ENCODE data around the gene BABAM2. TPM values are rescaled to one million over a fixed set of nuclear protein-coding genes. Genes with fewer than 3 reads are reported as not detected.

Gene BABAM2
- total and polyA plus RNA-seq, 2 of the 4 experiments (the other 2 are of a cell fraction), result 20.9 to 23.1 TPM

DNA sequence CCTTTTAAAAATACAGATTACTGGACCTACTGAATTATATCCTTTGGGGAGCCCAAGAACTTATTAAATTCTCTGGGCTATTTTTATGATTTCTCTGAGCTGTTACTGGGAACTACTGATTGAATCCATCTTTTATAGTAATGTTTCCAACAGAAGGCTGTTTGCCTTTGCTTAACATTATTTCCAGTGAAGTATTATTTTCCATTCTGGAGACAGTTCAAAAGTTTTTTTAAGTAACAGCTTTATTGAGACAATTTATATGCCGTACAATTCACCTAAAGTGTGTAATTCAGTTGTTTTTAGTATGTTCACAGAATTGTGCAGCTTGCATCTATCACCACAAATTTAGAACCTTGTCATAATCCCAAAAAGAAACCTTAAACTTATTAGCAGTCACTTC is 100.6 kb downstream of the BABAM2 start:
- no peak overlapping the region for H2AK9ac ChIP-seq (replicated peaks; ENCODE audit: low read depth, low read length, poor library complexity)
- no CpG with 5 or more reads among the region's 1 CpG for WGBS, 2 experiments (ENCODE audit: extremely low coverage in 2 of 2, insufficient read length in 1 of 2)
- TF ChIP-seq BHLHE40 (IDR thresholded peaks at IDR 0.05; ENCODE audit: low read depth, low read length), result no peak
- TF ChIP-seq, protein P1, sequence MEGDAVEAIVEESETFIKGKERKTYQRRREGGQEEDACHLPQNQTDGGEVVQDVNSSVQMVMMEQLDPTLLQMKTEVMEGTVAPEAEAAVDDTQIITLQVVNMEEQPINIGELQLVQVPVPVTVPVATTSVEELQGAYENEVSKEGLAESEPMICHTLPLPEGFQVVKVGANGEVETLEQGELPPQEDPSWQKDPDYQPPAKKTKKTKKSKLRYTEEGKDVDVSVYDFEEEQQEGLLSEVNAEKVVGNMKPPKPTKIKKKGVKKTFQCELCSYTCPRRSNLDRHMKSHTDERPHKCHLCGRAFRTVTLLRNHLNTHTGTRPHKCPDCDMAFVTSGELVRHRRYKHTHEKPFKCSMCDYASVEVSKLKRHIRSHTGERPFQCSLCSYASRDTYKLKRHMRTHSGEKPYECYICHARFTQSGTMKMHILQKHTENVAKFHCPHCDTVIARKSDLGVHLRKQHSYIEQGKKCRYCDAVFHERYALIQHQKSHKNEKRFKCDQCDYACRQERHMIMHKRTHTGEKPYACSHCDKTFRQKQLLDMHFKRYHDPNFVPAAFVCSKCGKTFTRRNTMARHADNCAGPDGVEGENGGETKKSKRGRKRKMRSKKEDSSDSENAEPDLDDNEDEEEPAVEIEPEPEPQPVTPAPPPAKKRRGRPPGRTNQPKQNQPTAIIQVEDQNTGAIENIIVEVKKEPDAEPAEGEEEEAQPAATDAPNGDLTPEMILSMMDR (conservative IDR thresholded peaks at IDR 0.05; ENCODE audit: low read depth, low read length), result no peak
- no peak overlapping the region for H4K91ac ChIP-seq (ENCODE audit: insufficient read depth, low read depth, low read length)
- no peak overlapping the region for H2AFZ ChIP-seq (replicated peaks; ENCODE audit: low read length, poor library complexity)
- dilution Hi-C loops (cut with HindIII; ENCODE audit: low sequenced_read_pairs, unreplicated experiment), result no loop called here
- H3K36me3 ChIP-seq (ENCODE audit: control insufficient read depth, insufficient read depth, low read length), result no peaks in the 10 kb centered on the region
- H3K56ac ChIP-seq (ENCODE audit: extremely low read depth, insufficient read depth, low read length), result no peak overlapping the region
- H4K20me1 ChIP-seq (ENCODE audit: insufficient read depth, low read length), result no peaks in the 10 kb centered on the region
- H2BK5ac ChIP-seq (ENCODE audit: low read depth, low read length, poor library complexity, severe bottlenecking), result no peak overlapping the region
- ChIA-PET POLR2A (ENCODE audit: unreplicated experiment) (no interaction called here), CTCF (no interaction called here)
- no peak for DNase-seq
- no peak overlapping the region for H4K5ac ChIP-seq (ENCODE audit: low read depth, low read length)
- H3K9me1 ChIP-seq (ENCODE audit: insufficient read depth, low read length), result peaks cover 5% of the 10 kb centered on the region
- in situ Hi-C loops (cut with MboI; ENCODE audit: low sequenced_read_pairs), result no loop called here
- intact Hi-C loops (cut with micrococcal nuclease), result no loop called here
- H3K23ac ChIP-seq (ENCODE audit: low read depth, low read length), result no peak overlapping the region
- H3K4me3 ChIP-seq (ENCODE audit: insufficient read depth, low read depth, low read length), result no peak overlapping the region
- no peak overlapping the region for H2BK20ac ChIP-seq (ENCODE audit: low read depth, low read length)
- H3K9ac ChIP-seq (ENCODE audit: low read depth, low read length), result no peak overlapping the region
- no peaks in the 10 kb centered on the region for H3K27me3 ChIP-seq (ENCODE audit: control insufficient read depth, insufficient read depth, low read length)
- H2AK5ac ChIP-seq (ENCODE audit: low read depth, low read length), result no peak overlapping the region
- H3K4me2 ChIP-seq (ENCODE audit: low read depth, low read length), result no peak overlapping the region
- H3K79me1 ChIP-seq (ENCODE audit: low read depth in 1 of 2, low read length in 2 of 2), result peaks cover 9 to 11% of the 10 kb centered on the region in 2 experiments; a peak in 3 of 4 replicates
- no peak overlapping the region for H2BK120ac ChIP-seq (ENCODE audit: low read depth, low read length)
- peaks cover 2% of the 10 kb centered on the region for H3K9me3 ChIP-seq (ENCODE audit: control insufficient read depth, insufficient read depth, low read length)
- no peak for ATAC-seq (ENCODE audit: low read depth)
- no peak overlapping the region for H3K18ac ChIP-seq (ENCODE audit: low read depth, low read length)
- no peak overlapping the region for H3K27ac ChIP-seq (ENCODE audit: insufficient read depth, low read length)
- H2BK15ac ChIP-seq (ENCODE audit: low read depth, low read length), result no peak overlapping the region
- H4K8ac ChIP-seq (ENCODE audit: low read depth in 2 of 2, low read length in 2 of 2), result no peak overlapping the region
- H3K4me1 ChIP-seq (ENCODE audit: control insufficient read depth, insufficient read depth, low read length), result peaks cover 8% of the 10 kb centered on the region
- H3K14ac ChIP-seq (replicated peaks; ENCODE audit: low read depth, low read length), result no peak overlapping the region
- no peak overlapping the region for H3K4ac ChIP-seq (ENCODE audit: low read depth, low read length)
- no TSS peak for BruUV-seq (replicated peaks)
